GM13976 (cell line): Measurements from ENCODE around the gene THSD8.

Source experiments
- DNase-seq: peaks from one replicate; pipeline ENCODE4 v3.0.0; 2012; ENCODE audit warnings: low spot score
- CTCF ChIP-seq: IDR thresholded peaks from 2 replicates; pipeline ENCODE4 v1.5.1; 2012; ENCODE audit warnings: borderline replicate concordance, mild to moderate bottlenecking; ENCODE audit not compliant: insufficient read depth; ENCODE audit errors: extremely low read depth, missing control alignments, control extremely low read depth
- in situ Hi-C: fragments of 300-500 bp; cut with MboI; formaldehyde crosslinking; loops from one replicate; pipeline ENCODE4 v1.12.0; 2022; ENCODE audit warnings: low sequenced_read_pairs, mixed read lengths, inconsistent platforms; ENCODE audit not compliant: unreplicated experiment

Gene THSD8

GRCh38 chr19:12833418-12833737 lies 31.5 kb downstream of the THSD8 start:
- in situ Hi-C loops, result no loop called here
- TF ChIP-seq CTCF, result no peak
- no peak for DNase-seq

- in situ Hi-C loops, result no loop called here
- peak; percentile 79 for DNase-seq
- no peak for TF ChIP-seq CTCF
These were observed 32.1 kb downstream of the THSD8 start for GRCh38 chr19:12833738-12834565.

- no peak for TF ChIP-seq CTCF
- DNase-seq, result no peak
- in situ Hi-C loops, result no loop called here
These were observed 32.7 kb downstream of the THSD8 start, which contains the start of gene RTBDN for GRCh38 chr19:12834566-12834943. TSS of gene RTBDN (minus strand) at chr19:12834579. CDS start at chr19:12829979, 4,600 bp downstream.

GRCh38 chr19:12834976-12835757 lies 33.3 kb downstream of the THSD8 start:
- TF ChIP-seq CTCF, result no peak
- DNase-seq, result no peak
- in situ Hi-C loops, result no loop called here

- no peak for TF ChIP-seq CTCF
- in situ Hi-C loops, result no loop called here
- DNase-seq, result no peak
These were observed 34.6 kb downstream of the THSD8 start for GRCh38 chr19:12836529-12836863.

- in situ Hi-C loops, result no loop called here
- TF ChIP-seq CTCF, result no peak
- DNase-seq, result no peak
These were observed 35.4 kb downstream of the THSD8 start for GRCh38 chr19:12837225-12837624.
